Measurements from ENCODE around the gene C2orf49. TPM values are rescaled to one million over a fixed set of nuclear protein-coding genes. Genes with fewer than 3 reads are reported as not detected.
A peak's percentile ranks its signal among the peaks of the same experiment; 100 is the strongest.

Gene C2orf49
- total and polyA plus RNA-seq, 3 experiments from 2014 or later, result 8.4 to 20.0 (median 19.4) TPM

- Mint-ChIP-seq H3K27me3 (no peaks in the 10 kb centered on the region), H3K4me3 (no peak overlapping the region), H3K9me3 (no peaks in the 10 kb centered on the region), H3K27ac (no peak overlapping the region), H3K36me3 (peaks cover 0 to 5% (median 0%) of the 10 kb centered on the region in 3 donors), H3K4me1 (no peaks in the 10 kb centered on the region)
- no peaks in the 10 kb centered on the region for H3K9me3 ChIP-seq (ENCODE audit: low read length)
- peak overlapping the region; percentile 20 for H3K27ac ChIP-seq (ENCODE audit: low read depth, low read length)
- CTCF ChIA-PET, result no interaction called here
- no peaks in the 10 kb centered on the region for H3K36me3 ChIP-seq (ENCODE audit: insufficient read depth, low read length)
- H3K4me3 ChIP-seq (ENCODE audit: low read length), result no peak overlapping the region
- POLR2A ChIA-PET, result no interaction called here
- H3K4me1 ChIP-seq (ENCODE audit: insufficient read depth, low read length), result no peaks in the 10 kb centered on the region
- no peak for DNase-seq
- no peaks in the 10 kb centered on the region for H3K27me3 ChIP-seq (ENCODE audit: insufficient read depth, low read length, poor library complexity, severe bottlenecking)
These were observed 43.8 kb downstream of the C2orf49 start for GRCh38 chr2:105381101-105381668.

GRCh38 chr2:105382177-105382576 is 44.8 kb downstream of the C2orf49 start:
- no peaks in the 10 kb centered on the region for H3K27me3 ChIP-seq (ENCODE audit: insufficient read depth, low read length, poor library complexity, severe bottlenecking)
- DNase-seq, result no peak
- Mint-ChIP-seq H3K27ac (no peak overlapping the region), H3K27me3 (peaks cover 0 to under 1% of the 10 kb centered on the region in 2 donors), H3K36me3 (peaks cover 0 to 5% (median 0%) of the 10 kb centered on the region in 3 donors), H3K9me3 (no peaks in the 10 kb centered on the region), H3K4me3 (no peak overlapping the region), H3K4me1 (no peaks in the 10 kb centered on the region)
- H3K9me3 ChIP-seq (ENCODE audit: low read length), result no peaks in the 10 kb centered on the region
- no peak overlapping the region for H3K4me3 ChIP-seq (ENCODE audit: low read length)
- H3K4me1 ChIP-seq (ENCODE audit: insufficient read depth, low read length), result no peaks in the 10 kb centered on the region
- ChIA-PET POLR2A (no interaction called here), CTCF (no interaction called here)
- H3K27ac ChIP-seq (ENCODE audit: low read depth, low read length), result no peak overlapping the region
- no peaks in the 10 kb centered on the region for H3K36me3 ChIP-seq (ENCODE audit: insufficient read depth, low read length)

DNA sequence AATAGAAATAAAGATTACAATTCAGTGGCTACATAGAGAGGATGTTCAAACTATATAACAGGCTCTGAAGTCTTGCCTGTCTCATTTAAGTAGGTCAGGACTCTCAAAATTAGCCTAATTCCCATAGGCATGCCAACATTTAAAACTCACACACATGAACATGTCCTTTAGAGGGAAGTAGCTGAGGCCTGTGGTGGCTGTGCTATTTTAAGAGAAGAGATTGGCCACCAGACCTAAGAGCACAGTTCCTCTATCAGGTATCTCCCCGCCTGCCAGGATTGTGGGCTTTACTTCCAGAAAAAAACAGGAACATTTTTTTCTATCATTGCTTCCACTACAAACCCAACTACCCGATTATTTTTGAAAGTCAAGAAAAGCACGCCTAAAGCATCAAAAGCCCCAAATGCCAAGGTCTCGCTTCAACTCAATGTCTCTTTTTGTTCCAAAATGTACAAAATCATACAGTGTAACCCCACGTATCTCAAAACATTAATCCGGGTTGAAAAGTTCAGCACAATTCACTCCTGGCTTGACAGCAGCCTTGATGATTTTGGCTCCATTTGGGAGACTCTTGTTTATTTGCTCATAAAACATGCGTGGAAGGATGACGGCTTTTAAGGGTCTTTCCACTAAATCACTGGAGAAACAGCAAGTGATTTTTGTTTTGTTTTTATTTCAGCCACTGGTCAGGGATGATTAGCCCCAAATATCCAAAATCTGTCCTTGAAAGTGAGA is 46.3 kb downstream of the C2orf49 start:
- Mint-ChIP-seq H3K36me3 (peaks cover 0 to 5% (median 0%) of the 10 kb centered on the region in 3 donors), H3K4me1 (no peaks in the 10 kb centered on the region), H3K4me3 (no peak overlapping the region), H3K9me3 (no peaks in the 10 kb centered on the region), H3K27ac (no peak overlapping the region), H3K27me3 (peaks cover 0 to 4% of the 10 kb centered on the region in 2 donors)
- ChIA-PET POLR2A (no interaction called here), CTCF (interaction anchor here (1.1 kb wide), 1 partner anchor 14 kb away, joined by 3 read pairs; no protein-coding TSS in a partner anchor)
- H3K27me3 ChIP-seq (ENCODE audit: insufficient read depth, low read length, poor library complexity, severe bottlenecking), result no peaks in the 10 kb centered on the region
- H3K4me1 ChIP-seq (ENCODE audit: insufficient read depth, low read length), result no peaks in the 10 kb centered on the region
- no peak overlapping the region for H3K4me3 ChIP-seq (ENCODE audit: low read length)
- H3K9me3 ChIP-seq (ENCODE audit: low read length), result no peaks in the 10 kb centered on the region
- DNase-seq, result no peak
- H3K36me3 ChIP-seq (ENCODE audit: insufficient read depth, low read length), result no peaks in the 10 kb centered on the region
- H3K27ac ChIP-seq (ENCODE audit: low read depth, low read length), result no peak overlapping the region

- Mint-ChIP-seq H3K27me3 (peaks cover 0 to 4% of the 10 kb centered on the region in 2 donors), H3K9me3 (no peaks in the 10 kb centered on the region), H3K4me3 (no peak overlapping the region), H3K27ac (no peak overlapping the region), H3K36me3 (peaks cover 0 to 5% (median 0%) of the 10 kb centered on the region in 3 donors), H3K4me1 (no peaks in the 10 kb centered on the region)
- no peaks in the 10 kb centered on the region for H3K4me1 ChIP-seq (ENCODE audit: insufficient read depth, low read length)
- H3K27me3 ChIP-seq (ENCODE audit: insufficient read depth, low read length, poor library complexity, severe bottlenecking), result no peaks in the 10 kb centered on the region
- no peak overlapping the region for H3K27ac ChIP-seq (ENCODE audit: low read depth, low read length)
- no peak overlapping the region for H3K4me3 ChIP-seq (ENCODE audit: low read length)
- ChIA-PET CTCF (interaction anchor here (0.9 to 1.1 kb wide), 3 partner anchors 15 to 39 kb away, joined by 3 read pairs; partner anchors contain the start of gene FHL2), POLR2A (no interaction called here)
- H3K36me3 ChIP-seq (ENCODE audit: insufficient read depth, low read length), result no peaks in the 10 kb centered on the region
- DNase-seq, result no peak
- no peaks in the 10 kb centered on the region for H3K9me3 ChIP-seq (ENCODE audit: low read length)
These were observed 46.9 kb downstream of the C2orf49 start for GRCh38 chr2:105384216-105384615.

DNA sequence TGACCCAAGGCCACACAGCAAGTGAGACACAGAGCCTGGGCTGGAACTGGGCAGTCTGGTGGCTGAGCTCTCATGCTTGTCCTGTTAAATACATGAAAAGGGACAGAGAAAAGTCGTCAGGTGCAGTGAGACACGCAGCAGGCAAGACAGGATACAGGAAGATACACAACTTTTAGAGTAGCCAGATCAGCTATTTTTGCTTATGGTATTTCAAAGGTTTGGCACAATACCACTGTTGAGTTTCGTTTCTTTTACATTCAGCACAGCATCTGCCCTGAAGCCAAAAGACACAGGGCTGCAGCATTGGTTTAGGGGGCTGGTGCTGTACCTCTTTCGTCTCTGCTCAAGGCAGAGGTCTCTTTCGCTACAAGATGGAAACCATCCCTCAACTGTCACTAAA is 47.5 kb downstream of the C2orf49 start:
- H3K27ac Mint-ChIP-seq, result no peak overlapping the region
- H3K4me1 Mint-ChIP-seq, result no peaks in the 10 kb centered on the region
- Histone ChIP-seq H3K27me3 (ENCODE audit: insufficient read depth, low read length, poor library complexity, severe bottlenecking) (no peaks in the 10 kb centered on the region), H3K4me3 (ENCODE audit: low read length) (no peak overlapping the region), H3K36me3 (ENCODE audit: insufficient read depth, low read length) (no peaks in the 10 kb centered on the region), H3K4me1 (ENCODE audit: insufficient read depth, low read length) (no peaks in the 10 kb centered on the region), H3K27ac (ENCODE audit: low read depth, low read length) (no peak overlapping the region), H3K9me3 (ENCODE audit: low read length) (no peaks in the 10 kb centered on the region)
- peaks cover 0 to 4% of the 10 kb centered on the region in 2 donors for H3K27me3 Mint-ChIP-seq
- ChIA-PET CTCF (interaction anchor here (0.9 to 1.1 kb wide), 3 partner anchors 15 to 39 kb away, joined by 3 read pairs; partner anchors contain the start of gene FHL2), POLR2A (no interaction called here)
- H3K36me3 Mint-ChIP-seq, result peaks cover 0 to 5% (median 0%) of the 10 kb centered on the region in 3 donors
- no peak overlapping the region for H3K4me3 Mint-ChIP-seq
- H3K9me3 Mint-ChIP-seq, result no peaks in the 10 kb centered on the region
- DNase-seq, result no peak

DNA sequence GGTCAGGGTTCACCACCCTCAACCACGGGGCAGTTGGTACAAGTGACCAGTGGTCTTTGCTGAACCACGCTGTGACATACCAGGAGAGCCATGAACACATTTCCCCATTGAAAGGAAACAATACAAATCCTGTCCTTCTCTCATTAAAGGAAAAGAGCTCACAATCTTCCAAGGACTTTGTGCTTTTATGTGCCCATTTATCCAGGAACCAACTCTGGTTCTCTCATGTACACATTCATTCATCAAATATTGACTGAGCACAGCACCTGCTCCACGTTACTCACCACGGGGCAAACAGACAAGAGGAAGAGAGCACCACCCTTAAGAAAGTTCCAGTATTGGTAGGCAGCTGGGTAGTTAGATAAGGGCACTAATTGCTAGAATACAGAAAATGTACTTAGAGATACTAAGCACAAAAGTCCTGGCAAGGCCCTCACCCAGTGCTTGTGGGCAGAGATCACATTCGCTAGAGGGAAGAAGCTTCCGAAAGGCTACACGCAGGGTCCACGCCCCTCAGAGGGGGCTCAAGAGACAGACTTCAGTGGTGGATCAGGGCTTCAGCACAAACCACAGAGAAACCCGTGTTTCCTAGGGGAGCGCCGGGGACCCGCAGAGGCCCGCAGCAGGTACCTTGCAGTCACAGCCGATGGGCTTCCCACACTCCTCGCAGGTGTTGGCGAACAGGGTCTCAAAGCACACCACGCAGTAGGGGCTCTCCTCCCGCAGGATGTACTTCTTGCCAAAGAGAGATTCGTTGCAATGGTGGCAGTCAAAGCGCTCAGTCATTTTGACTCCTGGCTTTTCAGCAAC is 48.6 kb downstream of the C2orf49 start:
- no peak overlapping the region for H3K27ac Mint-ChIP-seq
- no peaks in the 10 kb centered on the region for H3K4me1 ChIP-seq (ENCODE audit: insufficient read depth, low read length)
- ChIA-PET CTCF (no interaction called here), POLR2A (interaction anchor here (0.7 kb wide), 1 partner anchor 13 kb away, joined by 3 read pairs; the partner anchor contains the start of gene FHL2)
- peaks cover 0 to 5% (median 0%) of the 10 kb centered on the region in 3 donors for H3K36me3 Mint-ChIP-seq
- H3K27ac ChIP-seq (ENCODE audit: low read depth, low read length), result no peak overlapping the region
- H3K4me1 Mint-ChIP-seq, result no peaks in the 10 kb centered on the region
- no peaks in the 10 kb centered on the region for H3K36me3 ChIP-seq (ENCODE audit: insufficient read depth, low read length)
- H3K4me3 ChIP-seq (ENCODE audit: low read length), result no peak overlapping the region
- no peaks in the 10 kb centered on the region for H3K9me3 ChIP-seq (ENCODE audit: low read length)
- no peaks in the 10 kb centered on the region for H3K27me3 ChIP-seq (ENCODE audit: insufficient read depth, low read length, poor library complexity, severe bottlenecking)
- peaks cover 0 to 4% of the 10 kb centered on the region in 2 donors for H3K27me3 Mint-ChIP-seq
- H3K9me3 Mint-ChIP-seq, result no peaks in the 10 kb centered on the region
- no peak for DNase-seq
- H3K4me3 Mint-ChIP-seq, result no peak overlapping the region

- POLR2A ChIA-PET, result no interaction called here
- Mint-ChIP-seq H3K4me3 (no peak overlapping the region), H3K36me3 (peaks cover 0 to 5% (median 0%) of the 10 kb centered on the region in 3 donors), H3K9me3 (no peaks in the 10 kb centered on the region), H3K27me3 (peaks cover 0 to 4% of the 10 kb centered on the region in 2 donors), H3K27ac (no peak overlapping the region), H3K4me1 (no peaks in the 10 kb centered on the region)
- Histone ChIP-seq H3K9me3 (ENCODE audit: low read length) (no peaks in the 10 kb centered on the region), H3K36me3 (ENCODE audit: insufficient read depth, low read length) (no peaks in the 10 kb centered on the region), H3K4me1 (ENCODE audit: insufficient read depth, low read length) (no peaks in the 10 kb centered on the region), H3K27me3 (ENCODE audit: insufficient read depth, low read length, poor library complexity, severe bottlenecking) (no peaks in the 10 kb centered on the region), H3K27ac (ENCODE audit: low read depth, low read length) (no peak overlapping the region), H3K4me3 (ENCODE audit: low read length) (no peak overlapping the region)
- no peak for DNase-seq
- CTCF ChIA-PET, result no interaction called here
These were observed 49.9 kb downstream of the C2orf49 start for GRCh38 chr2:105387225-105387624.

DNA sequence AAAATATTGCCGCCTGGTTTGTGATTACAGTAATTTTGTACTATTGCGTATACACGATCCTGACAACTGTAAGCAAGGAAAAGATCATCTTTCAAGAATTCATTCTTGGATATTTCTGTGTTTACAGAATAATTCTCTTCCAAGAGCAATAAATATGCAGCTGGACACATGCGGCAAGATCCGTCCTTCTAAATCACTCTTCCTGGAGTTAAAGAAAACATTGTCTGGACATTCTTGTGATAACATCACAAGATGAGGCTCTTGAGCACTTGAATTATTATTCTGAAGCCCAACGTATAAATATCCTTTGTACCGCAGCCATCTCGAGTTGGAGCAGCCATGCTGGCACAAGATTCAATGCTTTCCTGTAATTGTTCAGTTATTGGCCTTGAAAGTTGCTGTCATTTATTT is 51.6 kb downstream of the C2orf49 start:
- no peaks in the 10 kb centered on the region for H3K4me1 ChIP-seq (ENCODE audit: insufficient read depth, low read length)
- no peaks in the 10 kb centered on the region for H3K9me3 ChIP-seq (ENCODE audit: low read length)
- no peak overlapping the region for H3K27ac Mint-ChIP-seq
- H3K27me3 ChIP-seq (ENCODE audit: insufficient read depth, low read length, poor library complexity, severe bottlenecking), result no peaks in the 10 kb centered on the region
- no peaks in the 10 kb centered on the region for H3K36me3 ChIP-seq (ENCODE audit: insufficient read depth, low read length)
- H3K4me3 Mint-ChIP-seq, result no peak overlapping the region
- H3K9me3 Mint-ChIP-seq, result no peaks in the 10 kb centered on the region
- no peak for DNase-seq
- ChIA-PET POLR2A (no interaction called here), CTCF (interaction anchor here (1.7 kb wide), 1 partner anchor 10 kb away, joined by 7 read pairs; the partner anchor contains the start of gene FHL2)
- H3K27ac ChIP-seq (ENCODE audit: low read depth, low read length), result no peak overlapping the region
- no peak overlapping the region for H3K4me3 ChIP-seq (ENCODE audit: low read length)
- no peaks in the 10 kb centered on the region for H3K4me1 Mint-ChIP-seq
- peaks cover 0 to 5% (median 0%) of the 10 kb centered on the region in 3 donors for H3K36me3 Mint-ChIP-seq
- H3K27me3 Mint-ChIP-seq, result peaks cover 0 to 6% of the 10 kb centered on the region in 2 donors

Data from CD8-positive, alpha-beta memory T cell (primary cell).